Bronchial epithelial cell (primary cell): ENCODE measurements around the gene SYT2. TPM values are rescaled to one million over a fixed set of nuclear protein-coding genes. Genes with fewer than 3 reads are reported as not detected.
"Not testable (repeated sequence)": the region's sequence is repeated elsewhere in the genome, so short reads cannot be mapped to it uniquely, and the experiment has no call there.

Experiments used
- DNase-seq: peaks from one replicate; pipeline ENCODE4 v3.0.0-alpha.2; 2010; ENCODE audit warnings: low read depth
- FAIRE-seq: peaks from 2 replicates; lab custom pipeline; 2011; peaks lifted over from hg19 to GRCh38; lab: Jason Lieb, UNC
- H3K27me3 ChIP-seq: 2 replicates; pipeline ENCODE4 v1.5.1; 2011; ENCODE audit warnings: low read length; ENCODE audit not compliant: control insufficient read depth, insufficient read depth
- H3K36me3 ChIP-seq: 2 replicates; pipeline ENCODE4 v1.5.1; 2011; ENCODE audit warnings: low read length; ENCODE audit not compliant: control insufficient read depth, insufficient read depth
- H3K4me3 ChIP-seq: 2 replicates; pipeline ENCODE4 v1.5.1; 2011; ENCODE audit warnings: mild to moderate bottlenecking, low read depth, low read length, control low read depth
- CTCF ChIP-seq: IDR thresholded peaks from 2 replicates; pipeline ENCODE4 v1.5.1; 2011; ENCODE audit warnings: mild to moderate bottlenecking, moderate library complexity, low read length, control low read depth, inconsistent platforms; ENCODE audit not compliant: insufficient read depth, severe bottlenecking
- total RNA-seq: library from RNA; depleted of rRNA; stranded (reverse); fragments of >200 nt; gene quantifications from 2 replicates; pipeline ENCODE4 v1.2.1, GENCODE V29; 2014

The SYT2 gene
- total RNA-seq, 1 donor from 2014 or later: under 0.01 TPM

GRCh38 chr1:202561240-202561639 lies 149.0 kb downstream of the SYT2 start:
- Histone ChIP-seq H3K4me3 (no peak overlapping the region), H3K36me3 (no peaks in the 10 kb centered on the region), H3K27me3 (no peaks in the 10 kb centered on the region)
- no peak for FAIRE-seq
- DNase-seq: no peak
- TF ChIP-seq CTCF: no peak

- not testable (repeated sequence) for H3K27me3 ChIP-seq, H3K36me3 ChIP-seq, DNase-seq, FAIRE-seq, H3K4me3 ChIP-seq
These were observed 152.6 kb downstream of the SYT2 start for GRCh38 chr1:202557662-202558061.

- not testable (repeated sequence) for DNase-seq, H3K27me3 ChIP-seq, H3K4me3 ChIP-seq, H3K36me3 ChIP-seq, FAIRE-seq
These were observed 154.2 kb downstream of the SYT2 start for GRCh38 chr1:202556037-202556436.

- not testable (repeated sequence) for H3K4me3 ChIP-seq, DNase-seq, H3K27me3 ChIP-seq, H3K36me3 ChIP-seq, FAIRE-seq
These were observed 155.6 kb downstream of the SYT2 start for GRCh38 chr1:202554619-202555018.

GRCh38 chr1:202553560-202554038 lies 156.7 kb downstream of the SYT2 start:
- no peak overlapping the region for H3K4me3 ChIP-seq
- H3K36me3 ChIP-seq: no peaks in the 10 kb centered on the region
- no peaks in the 10 kb centered on the region for H3K27me3 ChIP-seq
- DNase-seq: no peak
- no peak for FAIRE-seq
- no peak for TF ChIP-seq CTCF

GRCh38 chr1:202553078-202553477 lies 157.2 kb downstream of the SYT2 start:
- H3K36me3 ChIP-seq, H3K27me3 ChIP-seq, FAIRE-seq, DNase-seq, H3K4me3 ChIP-seq: not testable (repeated sequence)

GRCh38 chr1:202552615-202553014 lies 157.6 kb downstream of the SYT2 start:
- not testable (repeated sequence) for H3K27me3 ChIP-seq, DNase-seq, H3K4me3 ChIP-seq, H3K36me3 ChIP-seq, FAIRE-seq

GRCh38 chr1:202551683-202552082 lies 158.6 kb downstream of the SYT2 start:
- DNase-seq (no peak), FAIRE-seq (peak; percentile 47)
- no peaks in the 10 kb centered on the region for H3K36me3 ChIP-seq
- no peak for TF ChIP-seq CTCF
- H3K4me3 ChIP-seq: no peak overlapping the region
- no peaks in the 10 kb centered on the region for H3K27me3 ChIP-seq

- DNase-seq, H3K36me3 ChIP-seq: not testable (repeated sequence)
These were observed 160.2 kb downstream of the SYT2 start for GRCh38 chr1:202550088-202550487.

More at GRCh38 chr1:202550088-202550487, 160.2 kb downstream of the SYT2 start:
- H3K27me3 ChIP-seq, FAIRE-seq, H3K4me3 ChIP-seq: not testable (repeated sequence)
